PC-9 (cell line): Measurements from ENCODE around the gene CD226. TPM values are rescaled to one million over a fixed set of nuclear protein-coding genes. Genes with fewer than 3 reads are reported as not detected.

Experiments used
- Bru-seq: library from RNA; stranded (reverse); fragments of 400-500 nt; gene quantifications from one replicate; lab custom pipeline; 2021; lab: Mats Ljungman, UMichigan
- BruChase-seq, 2 experiments: library from RNA; stranded (reverse); fragments of 400-500 nt; gene quantifications; one replicate each; lab custom pipeline; 2021; lab: Mats Ljungman, UMichigan
- BruUV-seq: library from RNA; stranded (reverse); fragments of 400-500 nt; replicated peaks from 2 replicates; lab custom pipeline; 2021; lab: Mats Ljungman, UMichigan
- CTCF ChIA-PET: fragments of 300-600 bp; sonication (Branson Sonifier 250); formaldehyde crosslinking; loops from one replicate; lab custom pipeline; 2022; ENCODE audit warnings: antibody characterized with exemption; lab: Charles Lee
- POLR2A ChIA-PET: fragments of 300-600 bp; sonication (Branson Sonifier 250); formaldehyde crosslinking; loops from one replicate; lab custom pipeline; 2022; ENCODE audit warnings: antibody characterized with exemption; ENCODE audit not compliant: unreplicated experiment; lab: Charles Lee
- DNase-seq, 2 experiments: peaks; one replicate each; pipeline versions ENCODE4 v3.0.0 to v3.0.0-alpha.2; 2015 to 2022; ENCODE audit warnings: mixed read lengths in 1 of 2
- H2AFZ ChIP-seq: fragments of 200-600 bp; sonication (generic); 2 replicates; pipeline ENCODE4 v1.8.1; 2017; ENCODE audit warnings: antibody characterized with exemption
- H3F3A ChIP-seq: fragments of 200-600 bp; sonication (generic); 2 replicates; pipeline ENCODE4 v1.8.1; 2017; ENCODE audit warnings: antibody characterized with exemption, mild to moderate bottlenecking, low read depth; ENCODE audit not compliant: insufficient read depth
- H3K27ac ChIP-seq: fragments of 200-600 bp; sonication (generic); 2 replicates; pipeline ENCODE4 v1.6.1; 2016; ENCODE audit warnings: mixed run types
- H3K27me3 ChIP-seq: fragments of 200-600 bp; sonication (generic); 2 replicates; pipeline ENCODE4 v1.6.1; 2016; ENCODE audit warnings: low read depth, mixed run types; ENCODE audit not compliant: insufficient read depth
- H3K36me3 ChIP-seq: fragments of 200-600 bp; sonication (generic); 2 replicates; pipeline ENCODE4 v1.6.1; 2016; ENCODE audit warnings: low read depth, mixed run types
- H3K4me1 ChIP-seq: fragments of 200-600 bp; sonication (generic); replicated peaks from 2 replicates; pipeline ENCODE4 v1.6.1; 2016; ENCODE audit warnings: mixed run types; ENCODE audit not compliant: insufficient read depth
- H3K4me2 ChIP-seq: fragments of 200-600 bp; sonication (generic); 2 replicates; pipeline ENCODE4 v1.6.1; 2017; ENCODE audit warnings: mixed run types
- H3K4me3 ChIP-seq: fragments of 200-600 bp; sonication (generic); 2 replicates; pipeline ENCODE4 v1.6.1; 2016; ENCODE audit warnings: mixed run types
- H3K79me2 ChIP-seq: fragments of 200-600 bp; sonication (generic); 2 replicates; pipeline ENCODE4 v1.6.1; 2017; ENCODE audit warnings: low read depth, mixed run types
- H3K9me2 ChIP-seq: fragments of 200-600 bp; sonication (generic); 2 replicates; pipeline ENCODE4 v1.8.1; 2017; ENCODE audit warnings: mild to moderate bottlenecking; ENCODE audit not compliant: insufficient read depth
- H3K9me3 ChIP-seq: fragments of 200-600 bp; sonication (generic); 2 replicates; pipeline ENCODE4 v1.8.1; 2016; ENCODE audit warnings: low read depth; ENCODE audit not compliant: insufficient read depth
- H4K20me1 ChIP-seq: fragments of 200-600 bp; sonication (generic); 2 replicates; pipeline ENCODE4 v1.8.1; 2017; ENCODE audit not compliant: insufficient read depth
- CTCF ChIP-seq: fragments of 200-600 bp; sonication (generic); conservative IDR thresholded peaks from 2 replicates; pipeline ENCODE4 v1.6.1; 2017; ENCODE audit warnings: mixed run types, antibody characterized with exemption, mild to moderate bottlenecking, moderate library complexity
- EZH2 ChIP-seq: fragments of 200-600 bp; sonication (generic); IDR thresholded peaks from 2 replicates; pipeline ENCODE4 v1.8.0; 2017; ENCODE audit warnings: antibody characterized with exemption, low read depth
- intact Hi-C: fragments of 100-400 bp; cut with micrococcal nuclease; formaldehyde crosslinking; loops from one replicate; pipeline ENCODE4 v1.10.0; 2022; ENCODE audit not compliant: unreplicated experiment
- long read RNA-seq: library from polyadenylated mRNA; stranded (forward); transcript quantifications from one replicate; pipeline ENCODE4 v2.0.0, GENCODE V29; 2022
- total RNA-seq: library from RNA; stranded (reverse); gene quantifications from 2 replicates; pipeline ENCODE4 v1.2.3, GENCODE V29; 2021

CD226 gene
- total RNA-seq = 0.13 TPM in 2 replicates
- Bru-seq, nascent RNA = percentile 23 among the genes with signal in this experiment
- percentile 25 among the genes with signal in this experiment for BruChase-seq, experiment 1, labeled RNA remaining after a 2-hour chase
- percentile 14 among the genes with signal in this experiment for BruChase-seq, experiment 2, labeled RNA remaining after a 6-hour chase
- long read RNA-seq = 0 reads

DNA sequence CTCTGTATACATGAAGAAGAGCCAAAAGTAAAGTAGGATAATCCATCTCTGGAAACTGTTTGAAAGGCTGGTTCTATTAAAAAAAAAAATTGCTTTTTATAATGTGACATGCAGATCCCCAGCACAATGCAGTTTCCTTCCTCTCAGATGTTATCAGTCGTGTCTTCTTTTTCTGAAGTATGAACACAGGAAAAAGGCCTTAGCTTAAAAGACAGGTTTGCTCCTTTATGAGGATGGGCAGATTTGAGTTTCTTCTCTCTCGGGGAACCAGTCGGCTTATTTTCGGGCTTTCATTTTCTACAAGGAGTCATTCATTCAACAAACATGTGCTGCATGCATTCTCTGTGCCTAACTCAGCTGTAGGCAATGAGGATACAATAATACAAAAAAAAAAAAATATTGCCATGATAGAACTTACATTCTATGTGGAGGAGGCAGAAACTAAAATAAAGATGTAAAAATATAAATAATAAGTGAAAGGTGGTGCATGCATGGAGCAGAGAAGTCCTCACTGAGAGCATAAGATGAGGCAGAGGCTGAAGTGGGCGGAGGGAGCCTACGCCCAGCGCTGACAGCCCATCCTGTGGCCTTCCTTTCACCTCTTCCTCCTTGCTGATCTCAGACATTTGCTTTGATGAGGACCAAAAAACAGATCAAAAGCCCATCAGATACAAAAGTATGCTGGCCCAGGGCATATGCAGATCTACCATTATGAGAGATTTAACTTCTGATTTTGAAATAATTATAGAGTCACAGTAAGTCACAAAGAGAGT lies at the start of gene CD226:
Gene CD226 (minus strand): TSS at position 513 of the 773 bp plus-strand sequence. CDS start 467 bp downstream, at position 46.
- no peaks in the 10 kb centered on the region for H3K27me3 ChIP-seq
- no peaks in the 10 kb centered on the region for H3F3A ChIP-seq
- no peaks in the 10 kb centered on the region for H3K9me2 ChIP-seq
- no peaks in the 10 kb centered on the region for H4K20me1 ChIP-seq
- no peak within 1 kb of the TSS for H2AFZ ChIP-seq
- H3K79me2 ChIP-seq = no peaks in the 10 kb centered on the region
- no peak for DNase-seq
- H3K4me1 ChIP-seq = no peaks in the 10 kb centered on the region
- CTCF ChIA-PET = no interaction called here
- no peaks in the 10 kb centered on the region for H3K36me3 ChIP-seq
- no peak within 1 kb of the TSS for H3K27ac ChIP-seq
- POLR2A ChIA-PET = no interaction called here
- TF ChIP-seq CTCF (no peak), EZH2 (no peak)
- H3K4me2 ChIP-seq = no peak within 1 kb of the TSS
- no TSS peak for BruUV-seq
- intact Hi-C loops = no loop called here
- no peaks in the 10 kb centered on the region for H3K9me3 ChIP-seq
- no peak within 1 kb of the TSS for H3K4me3 ChIP-seq

GRCh38 chr18:69996951-69997798 lies 49.5 kb upstream of the CD226 start:
- H3K27ac ChIP-seq = no peak overlapping the region
- no peaks in the 10 kb centered on the region for H3K36me3 ChIP-seq
- ChIA-PET POLR2A (no interaction called here), CTCF (no interaction called here)
- no peaks in the 10 kb centered on the region for H3F3A ChIP-seq
- H3K9me2 ChIP-seq = no peaks in the 10 kb centered on the region
- no TSS peak for BruUV-seq
- no peak for DNase-seq
- intact Hi-C loops = no loop called here
- H4K20me1 ChIP-seq = no peaks in the 10 kb centered on the region
- no peaks in the 10 kb centered on the region for H3K79me2 ChIP-seq
- no peak overlapping the region for H3K4me3 ChIP-seq
- H2AFZ ChIP-seq = no peak overlapping the region
- no peak overlapping the region for H3K4me2 ChIP-seq
- H3K27me3 ChIP-seq = no peaks in the 10 kb centered on the region
- TF ChIP-seq CTCF (no peak), EZH2 (no peak)
- H3K4me1 ChIP-seq = no peaks in the 10 kb centered on the region
- no peaks in the 10 kb centered on the region for H3K9me3 ChIP-seq

DNA sequence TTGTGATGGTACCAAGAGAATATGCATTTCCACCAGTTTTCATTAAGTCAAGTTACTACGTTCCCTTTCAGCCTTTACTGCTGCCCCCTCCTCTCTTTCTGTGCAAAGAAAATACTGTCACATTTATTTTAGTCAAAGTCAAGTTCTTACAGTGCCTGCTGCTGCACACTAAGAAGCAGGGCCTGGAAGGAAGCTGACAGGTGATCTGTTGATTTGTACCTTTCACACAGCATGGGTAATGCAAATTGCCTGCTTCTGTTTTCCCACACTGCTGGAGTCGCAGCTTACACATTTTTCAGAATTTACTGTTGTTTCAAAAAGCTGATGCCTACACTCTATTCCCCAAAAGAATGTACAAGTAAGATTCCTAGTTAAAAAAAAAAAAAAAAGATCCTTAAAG lies 48.7 kb upstream of the CD226 start:
- H3K9me3 ChIP-seq = no peaks in the 10 kb centered on the region
- H3K4me2 ChIP-seq = no peak overlapping the region
- no peaks in the 10 kb centered on the region for H3K9me2 ChIP-seq
- no peak overlapping the region for H3K4me3 ChIP-seq
- no peaks in the 10 kb centered on the region for H3K4me1 ChIP-seq
- no TSS peak for BruUV-seq
- no peaks in the 10 kb centered on the region for H3K79me2 ChIP-seq
- no peak for DNase-seq
- TF ChIP-seq CTCF = no peak
- no peak for TF ChIP-seq EZH2
- H2AFZ ChIP-seq = no peak overlapping the region
- H3K36me3 ChIP-seq = no peaks in the 10 kb centered on the region
- no peaks in the 10 kb centered on the region for H4K20me1 ChIP-seq
- intact Hi-C loops = no loop called here
- H3F3A ChIP-seq = no peaks in the 10 kb centered on the region
- H3K27ac ChIP-seq = no peak overlapping the region
- ChIA-PET CTCF (no interaction called here), POLR2A (no interaction called here)
- H3K27me3 ChIP-seq = no peaks in the 10 kb centered on the region
